BJ (cell line): ENCODE results near the gene TMEM273. TPM values are rescaled to one million over a fixed set of nuclear protein-coding genes. Genes with fewer than 3 reads are reported as not detected.
A peak's percentile ranks its signal among the peaks of the same experiment; 100 is the strongest.

Source experiments
- CTCF ChIA-PET: fragments of 350-600 bp; formaldehyde crosslinking; extraction: SDS; loops from one replicate; lab custom pipeline; 2021; ENCODE audit warnings: antibody characterized with exemption, inconsistent platforms; lab: Yijun Ruan, JAX
- POLR2A ChIA-PET: fragments of 300-600 bp; sonication (Branson Sonifier 250); formaldehyde crosslinking; extraction: SDS; loops from one replicate; lab custom pipeline; 2021; ENCODE audit warnings: antibody characterized with exemption; lab: Charles Lee
- DNase-seq: peaks from one replicate; pipeline ENCODE4 v3.0.0-alpha.2; 2011; ENCODE audit warnings: low read depth
- H3K27me3 ChIP-seq: 2 replicates; pipeline ENCODE4 v1.6.0; 2011; ENCODE audit warnings: low read length; ENCODE audit not compliant: control insufficient read depth, insufficient read depth
- H3K36me3 ChIP-seq: 2 replicates; pipeline ENCODE4 v1.5.1; 2011; ENCODE audit warnings: low read length; ENCODE audit not compliant: control insufficient read depth, insufficient read depth
- H3K4me3 ChIP-seq: 2 replicates; pipeline ENCODE4 v1.5.1; 2011; ENCODE audit warnings: low read depth, mild to moderate bottlenecking, control low read depth, low read length
- CTCF ChIP-seq: IDR thresholded peaks from 2 replicates; pipeline ENCODE4 v1.5.1; 2011; ENCODE audit warnings: low read depth, mild to moderate bottlenecking, control low read depth, inconsistent platforms, low read length, moderate library complexity; ENCODE audit not compliant: insufficient read depth
- polyA plus RNA-seq: library from polyadenylated mRNA; depleted of rRNA; stranded (reverse); fragments of >200 nt; gene quantifications from 2 replicates; pipeline ENCODE4 v1.2.3, GENCODE V29; 2011

Gene TMEM273
- polyA plus RNA-seq, 1 experiment = not detected

- POLR2A ChIA-PET = no interaction called here
- CTCF ChIA-PET = interaction anchor here (0.7 to 5.0 kb wide), 13 partner anchors 24 to 508 kb away, joined by 3 to 45 read pairs (median 4); no protein-coding TSS in a partner anchor
- no peak overlapping the region for H3K4me3 ChIP-seq
- no peaks in the 10 kb centered on the region for H3K36me3 ChIP-seq
- peak; percentile 64 for TF ChIP-seq CTCF
- no peaks in the 10 kb centered on the region for H3K27me3 ChIP-seq
- no peak for DNase-seq
These were observed 23.5 kb downstream of the TMEM273 start for GRCh38 chr10:49164559-49165188.

GRCh38 chr10:49163741-49164140, 24.4 kb downstream of the TMEM273 start:
- H3K4me3 ChIP-seq = no peak overlapping the region
- no peaks in the 10 kb centered on the region for H3K36me3 ChIP-seq
- POLR2A ChIA-PET = no interaction called here
- no peak for TF ChIP-seq CTCF
- DNase-seq = no peak
- CTCF ChIA-PET = interaction anchor here (0.7 to 5.0 kb wide), 12 partner anchors 23 to 507 kb away, joined by 3 to 45 read pairs (median 4); no protein-coding TSS in a partner anchor
- H3K27me3 ChIP-seq = no peaks in the 10 kb centered on the region

- no peaks in the 10 kb centered on the region for H3K27me3 ChIP-seq
- no peak for DNase-seq
- CTCF ChIA-PET = interaction anchor here (0.8 to 5.0 kb wide), 9 partner anchors 8 to 507 kb away, joined by 3 to 45 read pairs (median 8); no protein-coding TSS in a partner anchor
- no peaks in the 10 kb centered on the region for H3K36me3 ChIP-seq
- TF ChIP-seq CTCF = no peak
- H3K4me3 ChIP-seq = no peak overlapping the region
- POLR2A ChIA-PET = no interaction called here
These were observed 25.4 kb downstream of the TMEM273 start for GRCh38 chr10:49162761-49163310.

- TF ChIP-seq CTCF = no peak
- CTCF ChIA-PET = interaction anchor here (0.8 to 5.0 kb wide), 19 partner anchors 9 to 506 kb away, joined by 3 to 45 read pairs (median 6); no protein-coding TSS in a partner anchor
- no peaks in the 10 kb centered on the region for H3K36me3 ChIP-seq
- POLR2A ChIA-PET = no interaction called here
- no peak for DNase-seq
- H3K27me3 ChIP-seq = no peaks in the 10 kb centered on the region
- no peak overlapping the region for H3K4me3 ChIP-seq
These were observed 26.1 kb downstream of the TMEM273 start for GRCh38 chr10:49162063-49162462.

DNA sequence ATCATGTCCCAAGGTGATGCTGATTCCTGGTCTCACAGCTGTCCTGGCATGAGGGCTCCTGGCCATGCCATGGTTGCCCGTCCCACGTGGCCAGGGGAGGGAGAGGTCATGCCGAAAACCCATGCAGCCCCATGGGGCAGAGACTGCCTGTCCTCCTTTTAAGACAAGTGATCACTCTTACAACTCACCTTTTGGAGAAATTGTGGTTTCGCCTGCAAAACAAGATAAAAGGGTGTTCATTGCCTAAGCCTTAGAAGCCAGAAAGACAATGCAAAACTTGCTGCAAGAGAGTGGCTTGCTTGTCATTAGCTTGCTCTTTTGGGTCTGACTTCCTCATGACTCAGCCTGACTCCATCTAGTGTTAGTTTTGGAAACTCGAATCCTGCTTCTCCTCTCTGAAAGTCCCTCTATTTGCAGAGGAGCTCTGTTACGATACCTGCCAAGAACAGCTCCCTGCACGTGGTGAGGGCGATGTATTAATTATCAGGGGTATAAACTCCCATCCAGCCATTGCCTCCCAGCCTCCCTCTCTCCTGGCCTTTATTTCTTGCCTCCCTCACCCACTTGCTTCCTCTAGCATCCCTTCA, 26.7 kb downstream of the TMEM273 start:
- ChIA-PET CTCF (interaction anchor here (0.6 to 5.0 kb wide), 21 partner anchors 8 to 505 kb away, joined by 3 to 45 read pairs (median 5); no protein-coding TSS in a partner anchor), POLR2A (interaction anchor here (0.5 kb wide), 1 partner anchor 181 kb away, joined by 4 read pairs; no protein-coding TSS in a partner anchor)
- H3K36me3 ChIP-seq = no peaks in the 10 kb centered on the region
- no peaks in the 10 kb centered on the region for H3K27me3 ChIP-seq
- no peak for DNase-seq
- TF ChIP-seq CTCF = peak; percentile 63
- no peak overlapping the region for H3K4me3 ChIP-seq
